SK-N-SH treated with all-trans-retinoic acid at 6 μM for 48 hours (cell line): Measurements from ENCODE around the gene SHCBP1L.
A peak's percentile ranks its signal among the peaks of the same experiment; 100 is the strongest.

Experiments
- ATAC-seq: fragments of 200-7000 bp; cut with Tn5 transposase; 3 replicates; pipeline ENCODE4 v1.9.1; 2020; ENCODE audit warnings: mild to moderate bottlenecking, moderate library complexity
- ARNTL ChIP-seq: fragments of 450-650 bp; formaldehyde crosslinking; IDR thresholded peaks from 2 replicates; pipeline ENCODE4 v1.5.0; 2020; ENCODE audit warnings: low read depth, mild to moderate bottlenecking, moderate library complexity, borderline replicate concordance
- BACH2 ChIP-seq: fragments of 250-450 bp; sonication (Bioruptor Pico); IDR thresholded peaks from 2 replicates; pipeline ENCODE4 v1.9.0; 2021; ENCODE audit warnings: mild to moderate bottlenecking, borderline replicate concordance
- CREB5 ChIP-seq: fragments of 250-450 bp; sonication (Bioruptor Pico); IDR thresholded peaks from 2 replicates; pipeline ENCODE4 v1.5.1; 2020; ENCODE audit warnings: low read depth, mild to moderate bottlenecking, moderate library complexity
- CSDC2 ChIP-seq: fragments of 250-450 bp; sonication (Bioruptor Pico); IDR thresholded peaks from 2 replicates; pipeline ENCODE4 v1.5.0; 2020; ENCODE audit warnings: mild to moderate bottlenecking, moderate library complexity
- CSRNP3 ChIP-seq: fragments of 250-450 bp; sonication (Bioruptor Pico); IDR thresholded peaks from 2 replicates; pipeline ENCODE4 v1.5.1; 2021; ENCODE audit warnings: mild to moderate bottlenecking, moderate library complexity
- ESRRG ChIP-seq: fragments of 250-450 bp; sonication (Bioruptor Pico); IDR thresholded peaks from 2 replicates; pipeline ENCODE4 v1.6.1; 2021; ENCODE audit warnings: mild to moderate bottlenecking
- GLIS3 ChIP-seq: fragments of 250-450 bp; sonication (Bioruptor Pico); IDR thresholded peaks from 2 replicates; pipeline ENCODE4 v1.5.0; 2020; ENCODE audit warnings: mild to moderate bottlenecking, moderate library complexity
- ISL1 ChIP-seq: fragments of 250-450 bp; sonication (Bioruptor Pico); IDR thresholded peaks from 2 replicates; pipeline ENCODE4 v2.1.2; 2022; ENCODE audit warnings: mild to moderate bottlenecking, moderate library complexity
- OSR1 ChIP-seq: fragments of 250-450 bp; sonication (Bioruptor Pico); IDR thresholded peaks from 2 replicates; pipeline ENCODE4 v1.8.0; 2022; ENCODE audit warnings: moderate library complexity, mild to moderate bottlenecking, inconsistent platforms
- PATZ1 ChIP-seq: fragments of 250-450 bp; sonication (Bioruptor Pico); IDR thresholded peaks from 2 replicates; pipeline ENCODE4 v1.8.0; 2020; ENCODE audit warnings: mild to moderate bottlenecking, moderate library complexity, borderline replicate concordance
- POU6F1 ChIP-seq: fragments of 250-450 bp; sonication (Bioruptor Pico); IDR thresholded peaks from 2 replicates; pipeline ENCODE4 v1.8.0; 2021; ENCODE audit warnings: low read depth, mild to moderate bottlenecking, moderate library complexity, borderline replicate concordance
- RARB ChIP-seq: fragments of 250-450 bp; sonication (Bioruptor Pico); IDR thresholded peaks from 2 replicates; pipeline ENCODE4 v1.8.0; 2021; ENCODE audit warnings: mild to moderate bottlenecking, moderate library complexity
- SNAI2 ChIP-seq: fragments of 250-450 bp; sonication (Bioruptor Pico); IDR thresholded peaks from 2 replicates; pipeline ENCODE4 v1.5.0; 2020; ENCODE audit warnings: mild to moderate bottlenecking, moderate library complexity
- TCF4 ChIP-seq: fragments of 250-450 bp; sonication (Bioruptor Pico); IDR thresholded peaks from 2 replicates; pipeline ENCODE4 v1.8.0; 2021; ENCODE audit warnings: mild to moderate bottlenecking, moderate library complexity, borderline replicate concordance
- TOX ChIP-seq: fragments of 250-450 bp; sonication (Bioruptor Pico); IDR thresholded peaks from 2 replicates; pipeline ENCODE4 v1.8.0; 2021; ENCODE audit warnings: mild to moderate bottlenecking, moderate library complexity, borderline replicate concordance
- TSHZ2 ChIP-seq: fragments of 250-450 bp; sonication (Bioruptor Pico); IDR thresholded peaks from 2 replicates; pipeline ENCODE4 v1.5.0; 2020; ENCODE audit warnings: mild to moderate bottlenecking, moderate library complexity
- ZC3H10 ChIP-seq: fragments of 250-450 bp; sonication (Bioruptor Pico); IDR thresholded peaks from 2 replicates; pipeline ENCODE4 v1.5.1; 2021; ENCODE audit warnings: mild to moderate bottlenecking, moderate library complexity
- ZFP3 ChIP-seq: fragments of 250-450 bp; sonication (Bioruptor Pico); IDR thresholded peaks from 2 replicates; pipeline ENCODE4 v1.5.0; 2020; ENCODE audit warnings: mild to moderate bottlenecking, moderate library complexity
- ZFP30 ChIP-seq: fragments of 450-650 bp; formaldehyde crosslinking; IDR thresholded peaks from 2 replicates; pipeline ENCODE4 v1.5.0; 2022; ENCODE audit warnings: mild to moderate bottlenecking, moderate library complexity
- ZNF70 ChIP-seq: fragments of 450-650 bp; formaldehyde crosslinking; IDR thresholded peaks from 2 replicates; pipeline ENCODE4 v1.5.0; 2020; ENCODE audit warnings: mild to moderate bottlenecking, moderate library complexity
- ZNF8 ChIP-seq: fragments of 450-650 bp; formaldehyde crosslinking; IDR thresholded peaks from 2 replicates; pipeline ENCODE4 v1.5.0; 2020; ENCODE audit warnings: mild to moderate bottlenecking, moderate library complexity

Gene SHCBP1L

GRCh38 chr1:182965096-182965495 is 12.1 kb upstream of the SHCBP1L start:
- TF ChIP-seq ZNF8 (no peak), TCF4 (CRISPR knock-in tag) (no peak), TSHZ2 (CRISPR knock-in tag) (no peak), SNAI2 (CRISPR knock-in tag) (no peak), OSR1 (no peak), ISL1 (CRISPR knock-in tag) (no peak), TOX (CRISPR knock-in tag) (no peak), ZC3H10 (CRISPR knock-in tag) (no peak), ARNTL (CRISPR knock-in tag) (no peak), ZFP3 (no peak)
- no peak for ATAC-seq

GRCh38 chr1:182962554-182963115 is 9.7 kb upstream of the SHCBP1L start:
- no peak for TF ChIP-seq BACH2
- no peak for TF ChIP-seq ZNF70 (CRISPR knock-in tag)
- no peak; the same call in 1 of the 2 replicates for TF ChIP-seq POU6F1 (CRISPR knock-in tag)
- TF ChIP-seq ZFP30 (CRISPR knock-in tag) = no peak
- TF ChIP-seq CSDC2 (CRISPR knock-in tag) = no peak
- TF ChIP-seq TOX (CRISPR knock-in tag) = 0 out of 2 replicates have a peak, but pooled peaks have one; percentile 6
- TF ChIP-seq RARB = 0 out of 2 replicates have a peak, but pooled peaks have one; percentile 23
- TF ChIP-seq TCF4 (CRISPR knock-in tag) = no peak
- TF ChIP-seq ZNF8 = no peak
- TF ChIP-seq CSRNP3 (CRISPR knock-in tag) = no peak
- no peak for TF ChIP-seq ISL1 (CRISPR knock-in tag)
- no peak for TF ChIP-seq ZFP3

GRCh38 chr1:182960046-182960445 is 7.1 kb upstream of the SHCBP1L start:
- no peak for ATAC-seq
- no peak for TF ChIP-seq ESRRG (CRISPR knock-in tag)
- TF ChIP-seq RARB = no peak
- TF ChIP-seq, all 23 proteins: peak for 0

More at GRCh38 chr1:182962554-182963115, 9.7 kb upstream of the SHCBP1L start:
- ATAC-seq = peak; percentile 100

- TF ChIP-seq CSDC2 (CRISPR knock-in tag) (no peak), GLIS3 (CRISPR knock-in tag) (no peak)
- ATAC-seq = no peak
These were observed 5.0 kb upstream of the SHCBP1L start for GRCh38 chr1:182957902-182958395.

GRCh38 chr1:182956708-182957365 is 3.9 kb upstream of the SHCBP1L start:
- TF ChIP-seq POU6F1 (CRISPR knock-in tag) (no peak), CREB5 (no peak), PATZ1 (CRISPR knock-in tag) (no peak), ARNTL (CRISPR knock-in tag) (no peak), ZFP30 (CRISPR knock-in tag) (no peak), ESRRG (CRISPR knock-in tag) (no peak), ZNF8 (no peak), CSRNP3 (CRISPR knock-in tag) (no peak), ZNF70 (CRISPR knock-in tag) (no peak)
- TF ChIP-seq, all 23 proteins: peak for 0
- no peak for ATAC-seq
